GM18909 (cell line): Measurements from ENCODE around the gene NCOR2.

Experiments used
- ATAC-seq: cut with Tn5 transposase; IDR thresholded peaks from one replicate; pipeline ENCODE4 v1.9.1; 2021; ENCODE audit warnings: mild to moderate bottlenecking; ENCODE audit not compliant: unreplicated experiment, poor library complexity

The NCOR2 gene

DNA sequence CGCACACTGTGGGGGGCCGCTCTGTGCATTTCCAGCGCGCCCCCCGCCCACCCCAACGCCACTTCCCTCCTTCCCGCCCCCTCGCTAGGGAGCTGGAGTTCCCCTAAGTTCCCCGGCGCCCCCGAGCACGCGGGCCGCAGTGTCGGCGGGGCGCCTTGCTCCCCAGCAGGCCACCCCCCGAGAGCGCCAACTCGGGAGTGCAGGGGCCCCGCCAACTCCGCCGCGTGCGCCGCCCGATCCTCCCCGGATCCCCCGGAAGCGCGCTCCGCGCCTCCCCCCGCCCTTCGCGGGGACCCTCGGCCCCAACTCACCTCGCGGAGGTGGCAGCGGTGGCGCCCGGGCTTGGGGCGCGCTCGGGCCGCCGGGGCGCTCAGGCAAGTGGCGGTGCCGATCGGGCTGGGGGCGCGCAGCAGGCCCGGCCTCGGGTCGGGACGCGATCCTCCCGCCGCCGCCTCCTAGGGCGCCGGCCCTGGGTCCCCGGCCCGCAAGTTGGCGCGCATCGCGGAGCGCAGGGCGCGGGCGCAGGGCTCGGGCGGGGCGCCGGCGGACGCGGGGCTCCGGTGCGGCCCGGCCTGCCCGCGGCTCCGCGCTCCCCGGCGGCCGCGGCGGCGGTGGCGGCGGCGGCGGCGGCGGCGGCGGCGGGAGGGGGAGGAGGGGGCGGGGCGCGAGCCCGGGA is at the start of gene NCOR2:
Gene NCOR2 (minus strand): TSS at position 616 of the 676 bp plus-strand sequence. CDS start 72,361 bp downstream, outside the sequence.
- ATAC-seq = peak; percentile 36

GRCh38 chr12:124616394-124617221 is 49.2 kb upstream of the NCOR2 start:
- no peak for ATAC-seq

DNA sequence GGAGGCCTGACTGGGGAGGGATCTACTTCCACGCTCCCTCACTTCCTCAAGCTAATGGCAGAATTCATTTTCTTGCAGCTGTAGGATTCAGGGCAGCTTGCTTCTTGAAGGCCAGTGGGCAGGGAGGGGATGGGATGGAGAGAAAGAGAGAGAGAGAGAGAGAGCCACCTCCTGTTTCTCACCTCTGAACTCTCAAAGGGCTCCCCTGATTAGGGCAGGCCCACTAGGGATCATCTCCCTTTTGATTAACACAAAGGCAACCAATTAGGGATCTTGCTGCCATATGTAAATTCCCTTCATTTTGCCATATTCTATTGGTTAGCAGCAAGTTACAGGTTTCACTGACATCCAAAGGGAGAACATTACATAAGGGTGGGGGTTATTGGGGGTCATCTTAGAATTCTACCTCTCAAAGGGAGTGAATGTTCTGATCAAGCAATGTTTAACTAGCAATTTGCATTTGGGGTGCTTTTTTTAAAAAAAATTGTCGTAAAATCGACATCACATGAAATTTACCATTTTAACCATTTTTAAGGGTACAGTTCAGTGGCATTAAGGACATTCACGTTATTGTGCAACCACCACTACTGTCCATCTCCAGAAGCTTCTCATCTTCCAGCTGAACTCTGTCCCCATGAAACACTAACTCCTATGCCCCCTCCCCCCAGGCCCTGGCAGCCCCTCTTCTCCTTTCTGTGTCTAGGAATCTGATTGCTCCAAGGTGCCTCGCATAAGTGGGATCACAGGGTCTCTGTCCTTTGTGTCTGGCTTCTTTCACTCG is 47.3 kb upstream of the NCOR2 start:
- ATAC-seq = no peak

- ATAC-seq = no peak
Observed at GRCh38 chr12:124613151-124613585, 45.8 kb upstream of the NCOR2 start.

GRCh38 chr12:124612410-124612680 is 44.9 kb upstream of the NCOR2 start:
- ATAC-seq = no peak

DNA sequence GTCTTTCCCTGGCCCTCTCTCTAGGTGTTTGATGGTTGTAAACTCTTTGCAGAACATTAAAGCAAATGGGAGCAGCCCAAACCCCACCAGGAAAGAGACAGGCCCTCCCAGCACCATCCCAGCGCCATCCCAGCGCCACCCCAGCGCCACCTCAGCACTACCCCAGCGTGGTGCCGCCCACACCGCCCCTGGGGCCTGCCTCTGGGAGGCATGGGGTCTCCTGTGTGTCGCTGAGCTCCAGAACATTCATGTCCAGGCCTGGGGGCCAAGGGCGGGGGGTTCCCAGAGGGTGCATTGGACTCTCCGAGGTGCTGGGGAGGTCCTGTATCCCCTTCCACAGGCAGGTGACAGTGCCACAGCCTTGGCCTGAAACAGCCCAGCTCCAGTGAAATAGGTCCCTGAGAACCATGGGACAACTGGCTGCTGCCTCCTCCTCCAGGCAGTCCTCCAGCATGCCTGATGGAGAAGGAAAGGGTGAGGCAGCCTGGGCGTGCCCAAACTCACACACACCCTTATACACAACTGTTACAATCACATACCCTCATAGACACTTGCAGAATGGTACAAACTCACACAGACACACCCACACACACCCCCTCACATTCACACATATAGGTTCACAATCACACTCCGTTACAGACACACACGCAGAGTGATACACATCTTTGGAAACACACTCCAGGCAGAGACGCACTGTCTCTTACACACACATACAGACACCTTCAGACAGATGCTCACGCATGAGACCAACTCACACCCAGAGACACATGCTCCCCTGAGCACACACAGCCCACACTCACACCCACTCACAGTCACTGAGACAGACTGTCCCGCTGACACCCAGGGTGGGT is 44.4 kb upstream of the NCOR2 start:
- ATAC-seq = no peak

DNA sequence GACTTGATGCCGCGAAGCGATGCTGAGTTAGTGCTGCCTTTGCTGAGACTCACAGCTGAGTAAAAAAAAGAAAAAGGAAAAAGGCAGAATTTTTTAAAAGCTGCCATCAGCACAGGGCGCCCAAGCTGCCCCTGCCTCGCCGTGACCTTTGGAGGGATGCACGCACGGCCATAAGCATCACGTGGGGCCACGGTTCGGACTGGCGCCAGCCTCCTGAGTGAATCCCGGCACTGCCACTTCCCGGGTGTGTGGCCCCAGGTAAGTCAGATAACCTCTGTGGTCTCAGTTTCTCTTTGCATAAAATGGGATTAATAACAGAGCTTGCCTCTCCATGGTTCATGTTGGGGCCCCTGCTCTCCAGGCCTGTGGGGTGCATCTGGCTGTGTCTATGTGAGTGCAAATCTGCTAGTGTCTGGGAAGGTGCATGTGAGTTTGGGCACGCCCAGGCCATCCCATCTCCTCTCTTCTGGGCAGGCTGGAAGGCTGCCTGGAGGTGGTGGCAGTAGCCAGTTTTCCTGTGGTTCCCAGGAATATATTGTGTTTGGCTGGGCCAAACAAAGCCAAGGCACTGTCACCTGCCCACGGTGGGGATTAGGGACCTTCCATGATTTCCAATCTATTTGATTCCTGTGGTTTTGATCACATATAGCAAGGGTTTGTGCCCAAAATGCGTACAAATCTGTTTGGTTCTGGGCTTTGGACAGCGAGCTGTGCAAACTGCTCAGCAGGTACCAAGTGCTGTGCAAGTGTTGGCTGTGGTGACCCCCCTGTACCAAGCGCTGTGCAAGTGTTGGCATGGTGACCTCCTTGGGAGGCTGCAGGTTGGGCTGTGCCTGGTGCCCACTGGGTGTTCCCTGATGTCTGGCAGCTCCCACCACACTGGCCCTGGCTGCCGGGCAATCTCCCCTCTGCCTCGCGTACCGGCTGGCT is 43.5 kb upstream of the NCOR2 start:
- no peak for ATAC-seq

DNA sequence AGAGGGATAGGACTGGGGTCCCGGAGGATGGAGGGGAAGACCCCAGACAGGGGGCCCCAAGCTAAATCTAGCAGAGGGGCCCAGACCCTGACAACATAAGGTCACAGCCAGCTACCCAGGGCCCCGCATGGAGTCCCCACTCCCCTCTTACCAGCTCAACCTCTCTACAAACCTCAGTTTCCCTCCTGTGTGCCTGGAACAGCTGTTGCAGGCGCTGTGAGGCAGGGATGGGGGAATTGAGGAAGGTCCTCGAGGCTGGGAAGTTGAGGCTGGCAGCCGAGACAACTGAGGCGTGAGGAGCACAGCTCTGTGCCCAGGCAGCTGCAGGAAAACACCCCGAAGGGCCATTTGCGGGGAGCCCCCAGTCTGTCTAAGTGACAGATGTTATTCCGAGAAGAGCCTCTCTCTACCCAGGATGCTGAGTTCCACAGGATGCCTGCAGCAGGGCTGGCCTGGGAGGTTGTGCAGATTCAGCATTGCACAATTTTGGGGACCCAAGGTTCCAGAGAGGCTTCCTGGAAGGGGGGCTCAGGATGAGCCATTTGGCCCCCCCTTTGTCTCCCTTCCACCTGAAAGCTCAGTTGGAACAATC is 42.7 kb upstream of the NCOR2 start:
- ATAC-seq = no peak

DNA sequence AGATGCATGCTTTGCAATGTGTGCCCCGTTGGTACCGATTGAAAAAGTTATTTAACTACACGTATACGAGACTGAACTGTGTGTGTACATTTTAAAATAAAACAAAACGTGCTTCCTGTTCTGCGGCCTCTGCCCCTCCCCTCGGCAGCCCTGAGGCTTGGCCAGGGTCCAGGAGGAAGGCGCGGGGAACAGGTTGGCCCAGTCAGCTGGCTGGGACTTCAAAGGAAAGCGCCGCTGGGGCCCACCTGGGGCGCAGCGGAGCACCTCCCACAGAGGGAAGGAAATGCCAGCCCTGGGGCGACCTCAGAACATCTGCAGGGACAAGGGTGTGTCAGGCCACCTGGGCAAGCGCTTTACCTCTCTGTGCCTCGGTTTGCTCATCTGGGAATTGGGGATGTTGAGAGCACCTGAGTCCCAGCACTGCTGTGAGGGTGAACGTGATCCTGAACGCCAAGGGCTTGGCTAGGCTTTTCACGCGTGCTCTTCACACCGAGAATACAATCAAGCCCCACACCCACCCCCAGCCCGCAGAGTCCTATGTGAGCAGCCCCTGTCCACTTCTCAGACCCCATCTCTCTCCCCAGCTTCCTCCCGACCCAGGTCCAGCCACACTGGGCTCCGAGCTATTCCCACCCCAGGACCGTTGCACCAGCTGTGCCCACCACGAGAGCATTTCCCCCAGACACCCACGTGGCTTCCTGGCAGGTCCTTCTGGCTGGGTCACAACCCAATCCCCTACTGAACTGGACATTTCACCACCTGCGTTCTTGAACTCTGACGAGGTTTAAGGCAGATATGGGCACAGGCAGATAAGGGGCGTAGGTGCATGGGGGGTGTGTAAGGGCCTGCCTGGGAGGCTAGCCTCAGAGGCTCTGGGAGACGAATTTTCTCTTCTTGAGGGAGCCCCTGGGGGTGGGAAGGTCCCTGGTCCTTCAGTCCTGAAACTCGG is 41.9 kb upstream of the NCOR2 start:
- peak; percentile 83 for ATAC-seq

DNA sequence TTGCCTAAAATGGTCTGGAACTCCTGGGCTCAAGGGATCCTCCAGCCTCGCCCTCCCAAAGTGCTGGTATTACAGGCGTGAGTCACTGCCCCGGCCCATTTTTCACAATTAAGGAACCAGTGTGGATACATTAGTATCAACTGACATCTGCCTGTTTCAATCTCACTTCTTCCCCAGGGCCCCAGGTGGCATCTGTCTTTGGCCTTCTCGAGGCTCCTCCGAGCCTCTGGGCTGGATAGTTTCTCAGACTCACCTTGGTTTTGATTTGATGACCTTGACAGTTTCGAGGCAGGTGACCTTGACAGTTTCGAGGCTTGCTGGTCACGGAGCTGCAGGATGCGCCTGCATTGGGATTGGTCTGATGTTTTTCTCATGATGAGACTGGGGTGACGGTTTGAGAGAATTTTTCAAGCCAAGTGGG is 41.0 kb upstream of the NCOR2 start:
- ATAC-seq = peak; percentile 25

DNA sequence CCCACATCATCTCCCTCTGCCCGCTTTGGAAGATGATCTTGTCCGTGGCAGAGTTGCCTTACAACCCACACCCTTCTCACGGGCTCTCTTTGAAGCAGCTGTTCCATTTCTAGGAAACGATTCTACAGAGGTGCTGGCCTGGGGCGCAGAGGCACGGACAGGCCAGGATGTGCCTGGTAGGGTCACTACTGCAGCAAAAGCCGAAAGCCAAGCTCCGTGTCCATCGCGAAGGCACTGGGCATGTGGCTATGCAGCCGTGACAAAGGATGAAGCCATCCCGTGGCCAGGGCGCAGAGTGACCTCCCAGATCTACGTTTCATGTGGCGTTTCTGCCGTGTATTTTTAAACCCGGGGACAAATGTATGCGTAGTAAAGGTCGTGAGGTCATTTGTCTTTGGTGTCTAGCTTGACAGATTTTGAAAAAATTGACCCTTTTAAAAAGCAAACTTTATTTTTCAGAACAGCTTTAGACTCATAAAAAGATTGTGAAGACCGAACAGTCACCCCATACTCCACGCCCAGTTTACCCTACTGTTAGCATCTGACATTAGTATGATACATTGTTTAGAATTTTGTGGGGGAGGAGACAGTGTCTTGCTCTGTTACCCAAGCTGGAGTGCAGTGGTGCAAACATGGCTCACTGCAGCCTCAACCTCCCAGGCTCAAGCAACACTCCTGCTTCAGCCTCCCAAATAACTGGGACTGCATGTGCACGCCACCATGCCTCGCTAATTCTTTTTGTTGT is 40.4 kb upstream of the NCOR2 start:
- ATAC-seq = no peak

DNA sequence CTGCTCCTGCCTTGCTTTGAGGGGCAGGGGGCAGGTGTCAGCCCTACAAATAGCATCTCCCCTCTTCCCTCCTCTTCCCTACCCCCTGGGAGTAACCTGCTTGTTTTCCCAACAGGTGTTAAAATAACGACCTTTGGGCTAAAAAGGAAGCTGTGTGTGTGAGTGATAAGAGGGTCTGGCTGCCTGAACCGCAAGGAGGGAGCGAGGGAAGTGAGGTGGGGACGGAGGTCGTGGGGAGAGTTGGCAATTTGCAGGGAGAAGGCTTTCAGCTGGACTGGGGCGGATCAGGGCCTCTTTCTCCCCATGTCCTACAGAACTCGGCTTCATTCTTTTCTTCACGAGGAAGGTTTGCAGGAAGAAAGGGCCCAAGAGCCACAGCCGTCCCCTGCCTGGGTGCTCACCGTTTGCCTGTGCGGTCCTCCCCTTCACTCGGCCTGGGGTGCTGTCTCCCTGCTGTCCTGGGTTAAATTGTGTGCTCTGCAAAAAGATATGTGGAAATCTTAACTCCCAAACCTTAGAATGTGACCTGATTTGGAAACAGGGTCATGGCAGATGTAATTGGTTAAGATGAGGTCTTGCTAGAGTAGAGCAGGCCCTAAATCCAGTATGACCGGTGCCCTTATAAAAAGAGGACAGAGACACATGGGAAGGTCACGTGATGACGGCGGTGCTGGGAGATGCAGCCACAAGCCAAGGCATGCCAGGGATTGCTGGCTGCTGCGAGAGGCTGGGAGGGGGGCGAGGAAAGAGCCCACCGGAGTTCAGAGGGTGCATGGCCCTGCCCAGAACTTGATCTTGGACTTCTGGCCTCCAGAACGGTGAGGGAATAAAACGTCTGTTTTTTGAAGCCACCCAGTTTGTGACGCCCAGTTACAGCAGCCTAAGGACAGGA is 38.7 kb upstream of the NCOR2 start:
- no peak for ATAC-seq

DNA sequence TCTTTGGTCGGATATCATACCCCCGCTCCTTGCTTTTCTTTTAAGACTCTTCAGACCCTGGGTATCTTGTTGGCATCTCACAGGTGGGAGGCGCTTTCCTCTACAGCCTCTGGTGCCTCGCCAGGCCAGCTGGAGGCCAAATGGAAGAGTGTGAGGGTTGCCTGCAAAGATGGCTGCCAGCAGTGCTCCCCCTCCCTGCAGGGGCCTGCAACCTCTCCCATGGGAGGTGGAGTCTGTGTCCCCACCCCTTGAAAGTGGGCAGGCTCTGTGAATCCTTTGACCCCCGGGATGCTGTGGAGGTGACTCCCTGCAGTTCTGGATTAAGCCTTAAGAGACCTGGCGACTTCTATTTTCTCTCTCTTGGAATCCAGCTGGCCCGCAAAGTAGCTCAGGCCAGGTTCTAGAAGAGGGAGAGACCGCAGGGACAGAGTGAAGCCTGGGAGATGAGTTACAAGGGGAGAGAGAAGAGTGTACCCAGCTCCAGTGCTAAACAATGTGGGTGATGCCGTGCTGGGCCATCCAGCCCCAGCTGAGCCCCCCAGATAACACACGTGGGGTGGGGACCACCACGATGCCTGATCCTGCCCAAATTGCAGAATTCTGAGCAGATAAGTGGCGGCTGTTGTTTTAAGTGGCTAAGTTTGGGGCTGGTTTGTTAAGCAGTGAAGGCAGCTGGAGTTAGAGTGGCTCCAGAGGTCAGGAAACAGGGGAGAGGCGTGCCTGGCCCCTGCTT is 37.9 kb upstream of the NCOR2 start:
- no peak for ATAC-seq

- no peak for ATAC-seq
Observed at GRCh38 chr12:124604264-124604680, 36.9 kb upstream of the NCOR2 start.

DNA sequence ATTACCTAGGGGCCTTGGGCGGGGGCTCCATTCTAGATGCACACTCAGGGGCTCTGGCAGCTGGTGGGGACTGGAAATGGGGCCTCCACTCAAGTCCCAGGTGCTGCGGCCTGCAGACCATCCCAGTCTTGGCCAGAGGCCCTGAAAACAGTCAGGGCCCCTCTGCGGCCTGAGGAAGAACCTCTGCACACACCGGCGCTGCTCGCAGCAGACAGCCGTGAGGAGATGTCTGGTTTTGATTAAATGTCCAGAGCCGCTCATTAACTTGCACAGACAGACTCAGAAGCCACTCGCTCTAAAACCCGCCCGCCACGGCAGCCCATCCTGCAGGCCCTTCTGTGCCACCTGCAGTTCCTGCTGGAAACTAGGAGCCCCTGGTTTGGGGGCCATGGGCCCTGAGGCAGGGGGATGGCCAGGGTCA is 36.4 kb upstream of the NCOR2 start:
- ATAC-seq = no peak
